Loucy (cell line): ENCODE results near the gene INPP4B.

Source experiments
- H2AFZ ChIP-seq: fragments of 200-600 bp; sonication (generic); 2 replicates; pipeline ENCODE4 v1.6.0; 2016; ENCODE audit warnings: antibody characterized with exemption, mild to moderate bottlenecking, low read length, moderate library complexity
- H3F3A ChIP-seq: fragments of 200-600 bp; 2 replicates; pipeline ENCODE4 v1.6.0; 2016; ENCODE audit warnings: antibody characterized with exemption, low read depth, mild to moderate bottlenecking
- H3K27me3 ChIP-seq: fragments of 200-600 bp; sonication (generic); 2 replicates; pipeline ENCODE4 v1.6.1; 2014; ENCODE audit warnings: low read length, mild to moderate bottlenecking; ENCODE audit not compliant: insufficient read depth, poor library complexity, severe bottlenecking
- H3K36me3 ChIP-seq: fragments of 200-600 bp; sonication (generic); 2 replicates; pipeline ENCODE4 v1.6.1; 2016; ENCODE audit warnings: low read length; ENCODE audit not compliant: insufficient read depth
- H3K4me1 ChIP-seq: fragments of 200-600 bp; sonication (generic); 2 replicates; pipeline ENCODE4 v1.5.1; 2014; ENCODE audit warnings: low read length, mild to moderate bottlenecking; ENCODE audit not compliant: insufficient read depth, poor library complexity, severe bottlenecking
- H3K4me2 ChIP-seq: fragments of 200-600 bp; sonication (generic); 2 replicates; pipeline ENCODE4 v1.6.0; 2014; ENCODE audit warnings: antibody characterized with exemption, low read length, low read depth, mild to moderate bottlenecking; ENCODE audit not compliant: poor library complexity, severe bottlenecking
- H3K4me3 ChIP-seq: fragments of 200-600 bp; sonication (generic); 2 replicates; pipeline ENCODE4 v1.5.1; 2014; ENCODE audit warnings: low read length, mild to moderate bottlenecking, mixed read lengths; ENCODE audit not compliant: poor library complexity, severe bottlenecking
- H3K79me2 ChIP-seq: fragments of 200-600 bp; sonication (generic); 2 replicates; pipeline ENCODE4 v1.6.1; 2014; ENCODE audit warnings: low read length; ENCODE audit not compliant: insufficient read depth
- H3K9ac ChIP-seq: fragments of 200-600 bp; sonication (generic); 2 replicates; pipeline ENCODE4 v1.6.0; 2014; ENCODE audit warnings: mild to moderate bottlenecking, low read depth, low read length, moderate library complexity; ENCODE audit not compliant: poor library complexity, severe bottlenecking
- H3K9me2 ChIP-seq: fragments of 200-600 bp; sonication (generic); replicated peaks from 2 replicates; pipeline ENCODE4 v1.6.1; 2016; ENCODE audit warnings: low read depth, low read length, mixed read lengths
- H3K9me3 ChIP-seq: fragments of 200-600 bp; sonication (generic); 2 replicates; pipeline ENCODE4 v1.6.1; 2014; ENCODE audit warnings: mild to moderate bottlenecking, antibody characterized with exemption, low read length, low read depth; ENCODE audit not compliant: insufficient read depth
- H4K20me1 ChIP-seq: fragments of 200-600 bp; sonication (generic); 2 replicates; pipeline ENCODE4 v1.6.0; 2014; ENCODE audit warnings: antibody characterized with exemption, low read length, mild to moderate bottlenecking; ENCODE audit not compliant: insufficient read depth, poor library complexity, severe bottlenecking
- EZH2phosphoT487 ChIP-seq: fragments of 200-600 bp; IDR thresholded peaks from 2 replicates; pipeline ENCODE4 v1.6.1; 2018; ENCODE audit warnings: antibody characterized with exemption, mild to moderate bottlenecking, moderate library complexity, borderline replicate concordance
- TF ChIP-seq, protein P1 (sequence below): fragments of 200-600 bp; sonication (generic); conservative IDR thresholded peaks from 2 replicates; pipeline ENCODE4 v1.5.1; 2014; ENCODE audit warnings: mild to moderate bottlenecking, antibody characterized with exemption, low read length

Gene INPP4B

DNA sequence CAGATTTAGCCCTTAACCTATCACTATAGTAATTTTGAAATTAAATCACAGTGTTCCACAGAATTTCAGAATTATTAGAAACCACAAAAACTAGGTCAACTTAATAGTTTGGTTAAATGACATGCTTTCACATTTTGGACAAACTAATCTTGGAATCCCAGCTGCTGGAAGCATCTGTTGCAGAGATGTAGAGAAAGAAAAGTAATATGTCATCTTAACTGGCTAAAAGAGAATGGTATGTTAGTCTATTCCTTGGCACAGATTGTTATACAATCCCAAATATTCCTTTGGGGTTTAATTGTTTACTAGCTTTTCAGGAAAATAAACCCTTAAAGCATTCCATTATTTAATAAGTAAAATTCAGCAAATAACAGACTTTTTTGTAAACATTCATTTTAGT lies 689.8 kb downstream of the INPP4B start:
- no peak overlapping the region for H3K4me2 ChIP-seq
- TF ChIP-seq, protein P1, sequence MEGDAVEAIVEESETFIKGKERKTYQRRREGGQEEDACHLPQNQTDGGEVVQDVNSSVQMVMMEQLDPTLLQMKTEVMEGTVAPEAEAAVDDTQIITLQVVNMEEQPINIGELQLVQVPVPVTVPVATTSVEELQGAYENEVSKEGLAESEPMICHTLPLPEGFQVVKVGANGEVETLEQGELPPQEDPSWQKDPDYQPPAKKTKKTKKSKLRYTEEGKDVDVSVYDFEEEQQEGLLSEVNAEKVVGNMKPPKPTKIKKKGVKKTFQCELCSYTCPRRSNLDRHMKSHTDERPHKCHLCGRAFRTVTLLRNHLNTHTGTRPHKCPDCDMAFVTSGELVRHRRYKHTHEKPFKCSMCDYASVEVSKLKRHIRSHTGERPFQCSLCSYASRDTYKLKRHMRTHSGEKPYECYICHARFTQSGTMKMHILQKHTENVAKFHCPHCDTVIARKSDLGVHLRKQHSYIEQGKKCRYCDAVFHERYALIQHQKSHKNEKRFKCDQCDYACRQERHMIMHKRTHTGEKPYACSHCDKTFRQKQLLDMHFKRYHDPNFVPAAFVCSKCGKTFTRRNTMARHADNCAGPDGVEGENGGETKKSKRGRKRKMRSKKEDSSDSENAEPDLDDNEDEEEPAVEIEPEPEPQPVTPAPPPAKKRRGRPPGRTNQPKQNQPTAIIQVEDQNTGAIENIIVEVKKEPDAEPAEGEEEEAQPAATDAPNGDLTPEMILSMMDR: no peak
- no peak for TF ChIP-seq EZH2phosphoT487

DNA sequence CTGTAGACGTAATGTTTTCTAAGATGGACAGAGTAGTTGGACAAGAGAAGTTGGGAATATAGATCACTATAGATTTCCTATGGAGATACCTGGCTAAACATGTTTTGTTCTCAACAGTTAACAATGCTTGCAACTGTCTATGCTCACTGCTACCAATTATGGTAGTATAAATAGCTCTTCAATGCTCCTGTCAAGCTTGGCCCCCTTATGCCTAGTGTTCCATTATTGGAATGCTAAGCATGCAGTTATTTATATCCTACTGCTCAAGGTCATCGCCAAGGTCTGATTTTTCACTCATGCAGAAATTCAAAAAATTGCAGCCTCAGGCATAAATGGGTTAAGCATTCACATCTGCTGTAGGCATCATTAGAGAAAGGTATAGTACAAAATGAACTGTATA lies 690.8 kb downstream of the INPP4B start:
- no peak for TF ChIP-seq EZH2phosphoT487
- TF ChIP-seq, protein P1: no peak

More for the DNA sequence above, 689.8 kb downstream of the INPP4B start:
- Histone ChIP-seq H4K20me1 (no peaks in the 10 kb centered on the region), H2AFZ (no peak overlapping the region), H3K9me3 (no peaks in the 10 kb centered on the region), H3K79me2 (no peaks in the 10 kb centered on the region), H3F3A (no peaks in the 10 kb centered on the region), H3K4me3 (no peak overlapping the region), H3K27me3 (no peaks in the 10 kb centered on the region), H3K4me1 (no peaks in the 10 kb centered on the region), H3K36me3 (peaks cover 32% of the 10 kb centered on the region), H3K9ac (no peak overlapping the region), H3K9me2 (no peaks in the 10 kb centered on the region)

DNA sequence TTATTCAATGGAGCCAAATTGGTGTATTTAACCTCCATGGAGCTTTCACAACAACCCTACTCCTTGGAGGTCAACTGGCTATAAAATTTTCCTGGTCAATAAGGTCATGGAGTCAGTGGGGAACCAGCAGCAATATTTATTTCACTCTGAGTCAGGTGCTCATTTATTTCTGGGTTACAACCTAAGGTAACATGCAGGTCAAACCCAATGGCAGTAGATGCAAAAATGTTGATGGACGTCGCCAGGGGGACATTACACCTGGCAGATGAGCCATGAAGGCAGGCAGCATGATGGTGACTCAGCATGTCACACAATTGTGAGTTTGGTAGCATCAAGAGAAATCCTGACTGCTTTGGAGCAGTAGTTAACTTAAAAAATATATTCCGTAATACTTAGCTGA lies 695.6 kb downstream of the INPP4B start:
- Histone ChIP-seq H3K9me3 (no peaks in the 10 kb centered on the region), H3F3A (no peaks in the 10 kb centered on the region), H3K4me1 (no peaks in the 10 kb centered on the region), H3K79me2 (no peaks in the 10 kb centered on the region), H2AFZ (no peak overlapping the region), H3K9ac (no peak overlapping the region), H3K4me3 (no peak overlapping the region), H3K27me3 (no peaks in the 10 kb centered on the region), H4K20me1 (no peaks in the 10 kb centered on the region), H3K36me3 (peaks cover 5% of the 10 kb centered on the region; the same call in 1 of the 2 replicates), H3K4me2 (no peak overlapping the region), H3K9me2 (no peaks in the 10 kb centered on the region)
- no peak for TF ChIP-seq EZH2phosphoT487
- TF ChIP-seq, protein P1: no peak

More for the DNA sequence above, 690.8 kb downstream of the INPP4B start:
- no peaks in the 10 kb centered on the region for H3F3A ChIP-seq
- H3K9me2 ChIP-seq: no peaks in the 10 kb centered on the region
- no peaks in the 10 kb centered on the region for H4K20me1 ChIP-seq
- H3K36me3 ChIP-seq: peaks cover 27% of the 10 kb centered on the region
- H3K9me3 ChIP-seq: no peaks in the 10 kb centered on the region
- no peaks in the 10 kb centered on the region for H3K4me1 ChIP-seq
- H3K4me3 ChIP-seq: no peak overlapping the region
- no peaks in the 10 kb centered on the region for H3K79me2 ChIP-seq
- no peak overlapping the region for H3K4me2 ChIP-seq
- H3K9ac ChIP-seq: no peak overlapping the region
- H2AFZ ChIP-seq: no peak overlapping the region
- no peaks in the 10 kb centered on the region for H3K27me3 ChIP-seq
